ENCODE measurements around the gene PCDH12. TPM values are rescaled to one million over a fixed set of nuclear protein-coding genes. Genes with fewer than 3 reads are reported as not detected.

Gene PCDH12
- total and polyA plus RNA-seq, 2 donors (not counting 3 experiments of a cell fraction or from before 2014, with no cell fraction given): 6.2 to 20.4 TPM

GRCh38 chr5:141903261-141903660, 54.7 kb downstream of the PCDH12 start:
- Histone ChIP-seq H3K4me2 (ENCODE audit: insufficient read depth, low read length) (no peak overlapping the region), H3K4me3 (replicated peaks in 1 of 3; ENCODE audit: insufficient read depth in 1 of 3, low read depth in 1 of 3, low read length in 3 of 3) (no peak overlapping the region), H3K79me2 (ENCODE audit: control insufficient read depth, insufficient read depth, low read length) (no peaks in the 10 kb centered on the region), H3K4me1 (ENCODE audit: control insufficient read depth, extremely low read depth, insufficient read depth, low read length) (no peaks in the 10 kb centered on the region), H4K20me1 (replicated peaks; ENCODE audit: control insufficient read depth, extremely low read depth, insufficient read depth, low read length) (no peaks in the 10 kb centered on the region), H3K9ac (replicated peaks; ENCODE audit: extremely low read depth, insufficient read depth, low read length) (no peak overlapping the region), H3K9me1 (replicated peaks; ENCODE audit: control insufficient read depth, extremely low read depth, insufficient read depth, low read length) (no peaks in the 10 kb centered on the region), H3K27me3 (ENCODE audit: control insufficient read depth in 2 of 2, insufficient read depth in 2 of 2, low read length in 2 of 2) (peaks cover 4 to 9% of the 10 kb centered on the region in 2 experiments), H3K27ac (ENCODE audit: insufficient read depth, low read depth, low read length) (no peak overlapping the region), H3K36me3 (ENCODE audit: control insufficient read depth in 2 of 2, extremely low read depth in 1 of 2, insufficient read depth in 2 of 2, low read length in 2 of 2) (no peaks in the 10 kb centered on the region), H2AFZ (ENCODE audit: low read depth, low read length) (no peak overlapping the region), H3K9me3 (replicated peaks; ENCODE audit: control insufficient read depth, insufficient read depth, low read length) (no peaks in the 10 kb centered on the region)
- FAIRE-seq (no peak), DNase-seq (ENCODE audit: low read depth, low spot score) (no peak)
- dilution Hi-C loops (cut with MboI; ENCODE audit: extremely low pct_ligation_motif_present, low sequenced_read_pairs): no loop called here
- TF ChIP-seq MAX (IDR thresholded peaks at IDR 0.05; ENCODE audit: insufficient read depth, insufficient read length) (no peak), EZH2 (IDR thresholded peaks at IDR 0.05; ENCODE audit: borderline replicate concordance, low read depth, low read length, severe bottlenecking) (no peak)
- POLR2A ChIA-PET: no interaction called here
- intact Hi-C loops (cut with micrococcal nuclease): no loop called here
- CTCF ChIA-PET: interaction anchor here (0.8 to 1.5 kb wide), 4 partner anchors 11 to 24 kb away, joined by 3 to 5 read pairs (median 4); no protein-coding TSS in a partner anchor
- no TSS peak for BruUV-seq (replicated peaks)

GRCh38 chr5:141902015-141902814, 55.8 kb downstream of the PCDH12 start:
- H2AFZ ChIP-seq (ENCODE audit: low read depth, low read length): no peak overlapping the region
- H3K27me3 ChIP-seq (ENCODE audit: control insufficient read depth in 2 of 2, insufficient read depth in 2 of 2, low read length in 2 of 2): peaks cover 4 to 9% of the 10 kb centered on the region in 2 experiments
- ChIA-PET CTCF (interaction anchor here (0.8 to 1.4 kb wide), 3 partner anchors 12 to 59 kb away, joined by 3 to 5 read pairs (median 5); no protein-coding TSS in a partner anchor), POLR2A (interaction anchor here (0.5 kb wide), 1 partner anchor 248 kb away, joined by 4 read pairs; no protein-coding TSS in a partner anchor)
- dilution Hi-C loops (cut with MboI; ENCODE audit: extremely low pct_ligation_motif_present, low sequenced_read_pairs) (no loop called here), intact Hi-C loops (cut with micrococcal nuclease) (no loop called here)
- H3K4me3 ChIP-seq (replicated peaks in 1 of 3; ENCODE audit: insufficient read depth in 1 of 3, low read depth in 1 of 3, low read length in 3 of 3): no peak overlapping the region
- H3K27ac ChIP-seq (ENCODE audit: insufficient read depth, low read depth, low read length): no peak overlapping the region
- no peaks in the 10 kb centered on the region for H3K36me3 ChIP-seq (ENCODE audit: control insufficient read depth in 2 of 2, extremely low read depth in 1 of 2, insufficient read depth in 2 of 2, low read length in 2 of 2)
- DNase-seq (ENCODE audit: low read depth, low spot score) (no peak), FAIRE-seq (no peak)
- H3K9me3 ChIP-seq (replicated peaks; ENCODE audit: control insufficient read depth, insufficient read depth, low read length): no peaks in the 10 kb centered on the region
- no peaks in the 10 kb centered on the region for H3K79me2 ChIP-seq (ENCODE audit: control insufficient read depth, insufficient read depth, low read length)
- no peak overlapping the region for H3K9ac ChIP-seq (replicated peaks; ENCODE audit: extremely low read depth, insufficient read depth, low read length)
- TF ChIP-seq CTCF (IDR thresholded peaks at IDR 0.05; ENCODE audit: extremely low read depth in 1 of 2, insufficient read depth in 1 of 2, low read depth in 1 of 2, low read length in 2 of 2): no peak
- TF ChIP-seq MYC (IDR thresholded peaks at IDR 0.05; ENCODE audit: low read depth, low read length): no peak
- no peak for TF ChIP-seq FOS (IDR thresholded peaks at IDR 0.05; ENCODE audit: borderline replicate concordance, insufficient read depth, low read length)
- no peak for TF ChIP-seq MAX (IDR thresholded peaks at IDR 0.05; ENCODE audit: insufficient read depth, insufficient read length)
- no peak for TF ChIP-seq POLR2AphosphoS5 (IDR thresholded peaks at IDR 0.05; ENCODE audit: insufficient read depth, low read depth, low read length)
- no peak for TF ChIP-seq POLR2A (IDR thresholded peaks at IDR 0.05; ENCODE audit: low read depth, low read length)
- no peak for TF ChIP-seq GATA2 (IDR thresholded peaks at IDR 0.05; ENCODE audit: insufficient read depth, insufficient read length, low read depth, low read length)
- TF ChIP-seq JUN (IDR thresholded peaks at IDR 0.05; ENCODE audit: borderline replicate concordance, insufficient read depth, insufficient read length, low read depth): no peak
- no peak for TF ChIP-seq EZH2 (IDR thresholded peaks at IDR 0.05; ENCODE audit: borderline replicate concordance, low read depth, low read length, severe bottlenecking)
- H4K20me1 ChIP-seq (replicated peaks; ENCODE audit: control insufficient read depth, extremely low read depth, insufficient read depth, low read length): no peaks in the 10 kb centered on the region
- no peaks in the 10 kb centered on the region for H3K9me1 ChIP-seq (replicated peaks; ENCODE audit: control insufficient read depth, extremely low read depth, insufficient read depth, low read length)
- no peak overlapping the region for H3K4me2 ChIP-seq (ENCODE audit: insufficient read depth, low read length)
- BruUV-seq (replicated peaks): no TSS peak
- no peaks in the 10 kb centered on the region for H3K4me1 ChIP-seq (ENCODE audit: control insufficient read depth, extremely low read depth, insufficient read depth, low read length)
